MM.1S (cell line): ENCODE measurements around the gene RCCD1.

Experiments
- DNase-seq: peaks from one replicate; pipeline ENCODE4 v3.0.0-alpha.2; 2015
- H2AFZ ChIP-seq: fragments of 300-600 bp; sonication (generic); 2 replicates; pipeline ENCODE4 v1.6.0; 2016; ENCODE audit warnings: antibody characterized with exemption, low read length
- H3F3A ChIP-seq: fragments of 300-600 bp; sonication (generic); 2 replicates; pipeline ENCODE4 v1.6.1; 2016; ENCODE audit warnings: mild to moderate bottlenecking, antibody characterized with exemption, low read length, moderate library complexity, mixed read lengths; ENCODE audit not compliant: insufficient read depth
- H3K27ac ChIP-seq: fragments of 300-600 bp; sonication (generic); 2 replicates; pipeline ENCODE4 v1.5.1; 2016; ENCODE audit warnings: mild to moderate bottlenecking, low read length
- H3K27me3 ChIP-seq: fragments of 300-600 bp; sonication (generic); replicated peaks from 2 replicates; pipeline ENCODE4 v1.6.0; 2016; ENCODE audit warnings: low read length; ENCODE audit not compliant: insufficient read depth
- H3K36me3 ChIP-seq: fragments of 300-600 bp; sonication (generic); replicated peaks from 2 replicates; pipeline ENCODE4 v1.6.1; 2016; ENCODE audit warnings: mild to moderate bottlenecking, low read length, mixed read lengths; ENCODE audit not compliant: insufficient read depth
- H3K4me1 ChIP-seq: fragments of 300-600 bp; sonication (generic); 2 replicates; pipeline ENCODE4 v1.6.1; 2016; ENCODE audit warnings: low read length, mixed read lengths
- H3K4me2 ChIP-seq: fragments of 300-600 bp; sonication (generic); 2 replicates; pipeline ENCODE4 v1.6.0; 2016; ENCODE audit warnings: low read depth, low read length
- H3K4me3 ChIP-seq: fragments of 300-600 bp; sonication (generic); 2 replicates; pipeline ENCODE4 v1.5.1; 2016; ENCODE audit warnings: low read length, mixed read lengths
- H3K79me2 ChIP-seq: fragments of 300-600 bp; sonication (generic); 2 replicates; pipeline ENCODE4 v1.6.1; 2016; ENCODE audit warnings: mixed run types, low read length, mixed read lengths
- H3K9ac ChIP-seq: fragments of 300-600 bp; sonication (generic); 2 replicates; pipeline ENCODE4 v1.6.1; 2016; ENCODE audit warnings: low read length, mixed read lengths
- H3K9me2 ChIP-seq: fragments of 300-600 bp; sonication (generic); replicated peaks from 2 replicates; pipeline ENCODE4 v1.6.1; 2016; ENCODE audit warnings: mild to moderate bottlenecking, low read length, mixed read lengths; ENCODE audit not compliant: insufficient read depth
- H3K9me3 ChIP-seq: fragments of 300-600 bp; sonication (generic); replicated peaks from 2 replicates; pipeline ENCODE4 v1.6.1; 2016; ENCODE audit warnings: mild to moderate bottlenecking, low read length, mixed read lengths; ENCODE audit not compliant: insufficient read depth
- H4K20me1 ChIP-seq: fragments of 300-600 bp; sonication (generic); 2 replicates; pipeline ENCODE4 v1.6.1; 2016; ENCODE audit warnings: mild to moderate bottlenecking, low read length, moderate library complexity, mixed read lengths; ENCODE audit not compliant: insufficient read depth
- CTCF ChIP-seq: fragments of 300-600 bp; sonication (generic); IDR thresholded peaks from 2 replicates; pipeline ENCODE4 v1.5.1; 2016; ENCODE audit warnings: antibody characterized with exemption, low read length, mixed read lengths
- EZH2 ChIP-seq: fragments of 300-600 bp; sonication (generic); optimal IDR thresholded peaks from 2 replicates; pipeline ENCODE3; 2017; ENCODE audit warnings: low read depth, mild to moderate bottlenecking, antibody characterized with exemption, low read length, mixed read lengths
- EZH2phosphoT487 ChIP-seq: fragments of 300-600 bp; sonication (generic); IDR thresholded peaks from 2 replicates; pipeline ENCODE4 v1.6.1; 2018; ENCODE audit warnings: antibody characterized with exemption, low read length

RCCD1 gene

GRCh38 chr15:90966262-90966661, 11.6 kb downstream of the RCCD1 start:
- no peak overlapping the region for H3K4me3 ChIP-seq
- H3K27ac ChIP-seq: no peak overlapping the region
- no peaks in the 10 kb centered on the region for H3K9me3 ChIP-seq
- H3K9me2 ChIP-seq: no peaks in the 10 kb centered on the region
- H3K4me1 ChIP-seq: no peaks in the 10 kb centered on the region
- no peak for TF ChIP-seq EZH2phosphoT487
- no peak for TF ChIP-seq EZH2
- TF ChIP-seq CTCF: no peak
- H2AFZ ChIP-seq: no peak overlapping the region
- H3F3A ChIP-seq: peaks cover 3% of the 10 kb centered on the region; the same call in 1 of the 2 replicates
- peaks cover 21% of the 10 kb centered on the region for H3K36me3 ChIP-seq
- H3K27me3 ChIP-seq: no peaks in the 10 kb centered on the region
- no peaks in the 10 kb centered on the region for H4K20me1 ChIP-seq
- peaks cover 15% of the 10 kb centered on the region for H3K79me2 ChIP-seq
- H3K9ac ChIP-seq: no peak overlapping the region
- no peak overlapping the region for H3K4me2 ChIP-seq
- no peak for DNase-seq

DNA sequence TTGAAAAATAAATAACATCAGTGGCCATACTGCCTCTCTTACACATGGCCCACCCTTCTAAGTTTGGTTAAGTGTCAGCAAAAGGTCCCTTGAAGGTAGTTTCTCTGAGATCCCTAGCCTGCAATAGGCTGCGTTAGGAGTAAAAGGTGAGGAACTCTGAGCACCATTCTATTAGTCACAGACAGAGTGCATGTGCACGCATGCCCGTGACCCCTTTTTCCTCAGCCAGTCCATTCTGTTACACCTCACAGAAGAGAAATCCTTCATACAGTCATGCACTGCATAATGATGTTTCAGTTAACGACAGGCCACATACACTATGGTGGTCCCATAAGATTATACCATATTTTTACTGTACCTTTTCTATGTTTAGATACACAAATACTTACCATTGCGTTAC, 12.5 kb downstream of the RCCD1 start:
- H3K4me3 ChIP-seq: no peak overlapping the region
- TF ChIP-seq EZH2: no peak
- no peak for TF ChIP-seq EZH2phosphoT487
- no peak for TF ChIP-seq CTCF
- no peak overlapping the region for H3K27ac ChIP-seq
- H3K36me3 ChIP-seq: peaks cover 21% of the 10 kb centered on the region
- peaks cover 15% of the 10 kb centered on the region for H3K79me2 ChIP-seq
- no peaks in the 10 kb centered on the region for H3K9me2 ChIP-seq
- no peaks in the 10 kb centered on the region for H3K27me3 ChIP-seq
- H3F3A ChIP-seq: peaks cover 3% of the 10 kb centered on the region; the same call in 1 of the 2 replicates
- H3K9ac ChIP-seq: no peak overlapping the region
- no peak for DNase-seq
- no peak overlapping the region for H3K4me2 ChIP-seq
- H3K9me3 ChIP-seq: no peaks in the 10 kb centered on the region
- H4K20me1 ChIP-seq: no peaks in the 10 kb centered on the region
- no peaks in the 10 kb centered on the region for H3K4me1 ChIP-seq
- H2AFZ ChIP-seq: no peak overlapping the region

DNA sequence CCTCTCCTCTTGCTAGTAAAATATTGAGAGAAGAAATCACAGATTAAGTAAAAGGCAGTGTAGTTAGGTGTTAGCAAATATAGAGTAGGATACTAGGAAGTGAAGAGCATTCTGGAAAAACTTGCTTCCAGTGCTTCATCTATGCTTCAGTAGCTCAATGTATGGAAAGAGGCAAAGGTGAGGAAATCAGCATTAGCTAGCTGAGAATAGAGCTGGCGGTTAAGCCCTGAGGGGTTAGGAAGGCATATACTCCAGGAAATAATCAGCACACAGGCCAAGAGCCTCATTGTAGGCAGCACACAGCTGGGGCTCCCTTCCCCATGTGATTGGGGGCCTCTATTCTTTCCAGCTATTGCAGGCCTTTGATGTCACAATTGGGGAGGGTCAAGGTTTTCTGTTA, 13.8 kb downstream of the RCCD1 start:
- H3K36me3 ChIP-seq: peaks cover 21% of the 10 kb centered on the region
- no peaks in the 10 kb centered on the region for H3K9me3 ChIP-seq
- H3K4me2 ChIP-seq: no peak overlapping the region
- H3K9ac ChIP-seq: no peak overlapping the region
- no peaks in the 10 kb centered on the region for H3K27me3 ChIP-seq
- DNase-seq: no peak
- H3K4me1 ChIP-seq: no peaks in the 10 kb centered on the region
- peaks cover 10% of the 10 kb centered on the region; the same call in 1 of the 2 replicates for H3K79me2 ChIP-seq
- peaks cover 3% of the 10 kb centered on the region; the same call in 1 of the 2 replicates for H3F3A ChIP-seq
- H3K27ac ChIP-seq: no peak overlapping the region
- no peak overlapping the region for H3K4me3 ChIP-seq
- H3K9me2 ChIP-seq: no peaks in the 10 kb centered on the region
- no peak for TF ChIP-seq CTCF
- no peak for TF ChIP-seq EZH2phosphoT487
- no peak for TF ChIP-seq EZH2
- H2AFZ ChIP-seq: no peak overlapping the region
- no peaks in the 10 kb centered on the region for H4K20me1 ChIP-seq
